LHCN-M2 (cell line): ENCODE data around the gene AKAP4. TPM values are rescaled to one million over a fixed set of nuclear protein-coding genes. Genes with fewer than 3 reads are reported as not detected.

Experiments used
- DNase-seq: peaks from one replicate; pipeline ENCODE4 v3.0.0-alpha.2; 2012; ENCODE audit warnings: low read depth
- polyA plus RNA-seq: library from polyadenylated mRNA; unstranded; fragments of >200 nt; gene quantifications from one replicate; pipeline ENCODE4 v1.2.1, GENCODE V29; 2012; ENCODE audit warnings: missing spikeins
- total RNA-seq: library from RNA; depleted of rRNA; stranded (reverse); fragments of >200 nt; gene quantifications from 2 replicates; pipeline ENCODE4 v1.2.3, GENCODE V29; 2014; rRNA removed

AKAP4 gene, protein sequence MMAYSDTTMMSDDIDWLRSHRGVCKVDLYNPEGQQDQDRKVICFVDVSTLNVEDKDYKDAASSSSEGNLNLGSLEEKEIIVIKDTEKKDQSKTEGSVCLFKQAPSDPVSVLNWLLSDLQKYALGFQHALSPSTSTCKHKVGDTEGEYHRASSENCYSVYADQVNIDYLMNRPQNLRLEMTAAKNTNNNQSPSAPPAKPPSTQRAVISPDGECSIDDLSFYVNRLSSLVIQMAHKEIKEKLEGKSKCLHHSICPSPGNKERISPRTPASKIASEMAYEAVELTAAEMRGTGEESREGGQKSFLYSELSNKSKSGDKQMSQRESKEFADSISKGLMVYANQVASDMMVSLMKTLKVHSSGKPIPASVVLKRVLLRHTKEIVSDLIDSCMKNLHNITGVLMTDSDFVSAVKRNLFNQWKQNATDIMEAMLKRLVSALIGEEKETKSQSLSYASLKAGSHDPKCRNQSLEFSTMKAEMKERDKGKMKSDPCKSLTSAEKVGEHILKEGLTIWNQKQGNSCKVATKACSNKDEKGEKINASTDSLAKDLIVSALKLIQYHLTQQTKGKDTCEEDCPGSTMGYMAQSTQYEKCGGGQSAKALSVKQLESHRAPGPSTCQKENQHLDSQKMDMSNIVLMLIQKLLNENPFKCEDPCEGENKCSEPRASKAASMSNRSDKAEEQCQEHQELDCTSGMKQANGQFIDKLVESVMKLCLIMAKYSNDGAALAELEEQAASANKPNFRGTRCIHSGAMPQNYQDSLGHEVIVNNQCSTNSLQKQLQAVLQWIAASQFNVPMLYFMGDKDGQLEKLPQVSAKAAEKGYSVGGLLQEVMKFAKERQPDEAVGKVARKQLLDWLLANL
- total RNA-seq: not detected in 2 replicates
- polyA plus RNA-seq: not detected

DNA sequence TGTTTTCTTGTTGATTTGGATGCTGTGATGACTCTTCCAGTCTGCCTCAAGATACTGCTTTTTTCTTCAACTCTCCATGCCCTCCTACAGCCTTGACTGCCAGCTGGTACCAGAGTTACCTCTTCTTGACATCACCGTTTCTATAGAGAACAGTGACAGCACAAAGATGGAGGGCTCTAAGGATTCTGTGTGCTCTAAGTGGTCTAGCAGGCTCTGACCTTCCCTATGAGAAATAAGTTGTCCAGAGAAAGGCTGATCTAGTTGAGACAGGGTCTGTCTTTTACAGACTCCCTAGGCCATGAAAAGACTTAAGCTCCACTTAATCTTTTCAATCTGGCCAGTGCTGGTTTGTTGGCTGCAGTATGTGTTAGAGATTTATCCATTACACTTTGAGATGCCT lies at the start of gene AKAP4:
AKAP4 (minus strand) TSS at position 101 of the 400 bp plus-strand sequence. CDS start 118 bp downstream, outside the sequence.
- DNase-seq: no peak

DNA sequence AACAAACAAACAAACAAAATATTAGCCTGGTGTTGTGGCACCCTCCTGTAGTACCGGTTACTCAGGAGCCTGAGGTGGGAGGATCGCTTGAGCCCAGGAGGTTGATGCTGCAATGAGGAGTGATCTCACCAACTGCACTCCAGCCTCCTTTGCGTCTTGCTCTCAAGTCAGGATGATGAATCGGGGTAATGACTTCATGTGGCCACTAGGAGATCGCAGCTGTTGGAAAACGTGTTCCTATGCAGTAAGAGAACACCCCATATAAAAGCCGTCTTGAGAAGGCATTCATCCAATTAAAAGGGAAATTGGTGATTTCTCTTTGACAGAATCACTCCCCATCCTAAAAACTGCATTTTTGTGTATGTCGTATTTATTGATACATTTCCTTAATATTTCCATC lies 10.7 kb upstream of the AKAP4 start:
- peak; percentile 48 for DNase-seq

DNA sequence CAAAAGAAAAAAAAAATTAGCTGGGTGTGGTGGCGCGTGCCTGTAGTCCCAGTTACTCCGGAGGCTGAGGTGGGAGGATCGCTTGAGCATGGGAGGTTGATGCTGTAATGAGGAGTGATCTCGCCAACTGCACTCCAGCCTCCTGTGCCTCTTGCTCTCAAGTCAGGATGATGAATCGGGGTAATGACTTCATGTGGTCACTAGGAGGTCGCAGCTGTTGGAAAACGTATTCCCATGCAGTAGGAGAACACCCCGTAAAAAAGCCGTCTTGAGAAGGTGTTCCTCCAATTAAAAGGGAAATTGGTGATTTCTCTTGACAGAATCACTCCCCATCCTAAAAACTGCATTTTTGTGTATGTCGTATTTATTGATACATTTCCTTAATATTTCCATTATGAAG lies 5.9 kb upstream of the AKAP4 start:
- DNase-seq: peak; percentile 32

DNA sequence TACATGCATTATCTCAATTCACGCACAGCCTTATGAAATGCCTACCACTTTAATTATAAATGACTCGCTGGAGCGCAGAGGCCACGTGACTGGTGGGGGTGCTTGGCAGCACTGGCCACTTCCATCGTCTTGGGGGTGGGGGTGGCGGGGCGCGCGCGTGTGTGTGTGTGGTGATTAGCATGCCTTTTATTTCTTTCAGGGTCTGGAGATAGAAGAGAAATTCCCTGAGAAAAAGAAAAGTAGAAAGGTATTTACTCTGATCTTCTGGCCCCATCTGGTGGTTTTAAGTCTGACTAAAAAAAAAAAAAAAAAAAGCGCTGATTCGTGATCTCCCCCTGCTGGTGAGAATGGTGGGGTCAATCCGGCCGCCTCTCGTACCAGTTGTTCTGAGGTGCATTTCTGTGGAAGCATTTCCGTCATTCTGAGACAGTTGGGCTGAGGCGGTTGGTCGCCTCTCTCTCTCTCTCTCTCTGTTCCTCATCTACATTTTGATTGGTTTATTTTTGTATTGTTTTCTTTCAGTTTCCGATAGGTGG lies 3.6 kb upstream of the AKAP4 start, which contains the start of gene CCNB3:
CCNB3 (plus strand) TSS at position 402 of the 536 bp plus-strand sequence. CDS start 80,399 bp downstream, outside the sequence.
- peak; percentile 81 for DNase-seq

DNA sequence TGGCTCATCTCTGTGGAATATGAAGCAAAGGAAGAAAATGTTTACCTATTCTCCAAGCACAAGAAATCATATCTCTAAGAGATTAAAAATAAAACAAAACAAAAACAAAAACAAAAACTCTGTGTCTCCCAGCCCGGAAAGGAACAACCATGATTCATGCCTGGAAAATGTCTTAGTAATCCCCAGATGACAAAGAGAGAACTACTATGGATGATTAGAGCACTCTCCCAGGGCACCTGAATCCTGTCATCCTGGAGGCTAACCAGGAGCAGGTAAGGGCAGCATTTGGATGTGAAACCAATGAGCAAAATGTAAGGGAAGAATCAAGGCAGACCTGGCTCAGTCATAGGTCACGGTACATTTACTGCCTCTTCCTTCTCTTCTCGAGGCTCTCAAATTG lies 1.7 kb upstream of the AKAP4 start:
- peak; percentile 46 for DNase-seq

DNA sequence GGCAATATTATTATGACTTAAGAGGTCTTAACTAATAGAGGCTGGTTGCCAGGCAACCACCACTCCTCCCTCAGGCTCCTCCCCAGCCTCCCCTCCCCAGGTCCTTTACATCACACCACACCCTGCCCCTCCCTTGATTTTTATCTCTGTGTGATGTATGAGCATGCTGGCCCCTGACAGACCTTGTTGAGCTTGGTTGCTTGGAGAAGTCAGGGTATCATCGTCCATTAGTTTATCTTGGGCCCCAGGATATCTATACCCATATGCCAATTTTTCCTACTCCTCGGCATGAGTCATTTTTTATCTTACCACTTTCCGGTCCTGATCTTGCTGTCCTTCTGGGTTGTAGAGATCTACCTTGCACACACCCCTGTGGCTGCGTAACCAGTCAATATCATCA lies 2.5 kb downstream of the AKAP4 start:
- no peak for DNase-seq

DNA sequence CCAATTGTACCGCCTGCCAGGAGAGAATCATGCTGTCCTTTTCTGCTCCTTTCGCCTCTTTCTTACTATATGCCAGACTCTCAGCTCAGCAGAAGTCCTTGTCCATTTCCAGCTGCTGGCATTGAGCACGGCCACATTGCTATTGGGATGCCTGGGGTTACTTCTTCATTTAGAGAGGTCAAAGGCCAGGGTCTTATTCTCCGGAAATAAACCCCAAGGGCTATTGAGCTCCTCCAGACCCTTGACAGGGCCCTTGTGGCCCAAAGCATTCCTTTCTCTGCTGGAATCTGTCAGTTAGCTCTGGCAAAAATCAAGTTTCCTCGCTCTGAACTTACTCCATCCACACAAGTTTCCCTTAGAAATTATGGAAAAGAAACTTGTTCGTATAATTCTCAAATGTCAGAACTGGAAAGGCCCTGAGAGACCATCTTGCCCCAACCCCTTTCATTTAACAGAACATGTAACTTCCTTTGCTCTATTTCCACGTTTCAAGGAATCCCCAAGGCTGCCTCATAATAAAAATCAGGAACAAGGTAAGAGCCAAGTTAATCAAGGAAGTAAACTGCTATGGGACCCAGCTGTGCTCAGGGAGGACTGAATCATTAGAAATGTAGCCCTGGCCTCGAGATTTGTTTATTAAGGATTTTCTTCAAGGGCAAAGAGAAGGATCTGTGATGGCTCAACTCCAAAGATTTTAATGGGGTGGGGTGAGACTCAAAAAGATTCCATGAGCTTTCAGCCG lies 11.8 kb downstream of the AKAP4 start:
- no peak for DNase-seq

DNA sequence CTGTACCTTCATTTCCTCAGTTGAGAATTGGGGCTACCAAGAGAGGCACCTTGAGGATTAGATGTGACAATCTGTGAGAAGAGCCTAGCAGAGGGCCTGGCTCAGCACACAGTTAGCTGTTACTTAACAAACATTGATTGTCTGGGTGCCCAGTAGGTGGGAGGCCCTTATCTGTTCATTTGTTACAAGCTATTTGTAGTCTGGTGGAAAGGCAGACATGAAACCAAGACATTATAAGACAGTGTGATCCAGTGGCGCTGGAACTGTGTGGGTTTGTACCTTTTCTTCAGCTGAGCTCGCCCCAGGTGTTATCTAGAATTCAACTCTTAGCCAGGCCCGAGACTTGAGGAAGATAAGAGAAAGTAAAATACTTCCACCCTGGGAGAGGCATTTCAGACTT lies 16.9 kb downstream of the AKAP4 start:
- DNase-seq: no peak

DNA sequence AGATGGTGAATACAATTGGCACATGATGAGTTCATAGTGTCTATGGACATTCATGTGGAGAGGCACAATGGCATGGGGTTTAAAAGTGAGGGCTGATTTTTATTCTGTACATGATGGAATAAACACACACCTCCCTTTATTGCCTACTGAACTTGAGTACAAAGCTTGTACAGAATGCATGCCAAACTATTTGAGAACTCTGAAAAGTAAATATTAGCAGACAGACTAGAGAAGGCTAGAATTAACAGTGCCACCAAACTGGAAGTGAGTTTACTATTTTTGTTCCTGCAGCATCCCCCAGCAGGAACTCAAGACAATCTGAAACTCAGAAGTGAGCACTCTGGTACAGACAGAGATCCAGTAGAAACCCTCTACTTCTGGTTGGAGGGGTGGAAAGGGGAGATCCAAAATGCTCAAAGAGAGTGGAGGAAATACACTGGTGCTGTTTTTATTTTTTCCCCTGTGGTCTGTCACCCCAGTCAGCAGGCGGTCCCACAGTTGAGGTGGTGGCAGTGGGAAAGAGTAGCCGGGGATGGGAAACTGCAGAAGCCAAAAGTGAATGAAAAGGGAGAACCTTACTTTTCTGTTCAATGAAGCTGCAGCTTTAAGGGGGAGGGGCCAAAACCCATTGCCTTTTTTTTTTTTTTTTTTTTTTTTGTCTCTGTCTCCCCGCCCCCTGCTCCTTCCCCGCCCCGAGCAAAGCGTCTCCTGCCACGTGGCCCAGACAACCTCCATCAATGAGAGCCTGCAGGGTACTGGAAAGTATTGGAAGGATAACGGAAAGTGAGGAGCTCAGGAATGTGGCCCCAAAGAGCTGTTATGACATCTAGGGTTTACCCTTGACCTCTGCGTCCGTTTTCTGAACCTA lies 20.5 kb downstream of the AKAP4 start:
- no peak for DNase-seq

DNA sequence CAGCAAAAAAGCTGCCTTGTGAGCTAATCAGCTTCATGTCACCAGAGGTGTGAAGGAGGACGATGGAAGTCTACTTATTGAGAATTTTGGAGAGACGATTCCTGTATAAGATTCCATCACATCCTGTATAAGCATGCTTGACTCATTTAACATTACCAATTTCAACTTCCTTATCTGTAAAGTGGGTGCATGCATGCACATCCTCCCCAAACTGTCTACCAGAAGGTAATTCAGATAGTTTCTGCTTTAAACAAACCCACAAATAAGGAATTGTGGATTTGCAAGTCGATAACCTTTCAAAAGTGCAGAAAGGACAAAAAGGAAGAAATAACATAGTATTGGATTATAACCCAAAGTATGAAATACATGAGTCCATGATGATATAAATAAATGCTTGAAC lies 31.1 kb downstream of the AKAP4 start:
- DNase-seq: no peak

DNA sequence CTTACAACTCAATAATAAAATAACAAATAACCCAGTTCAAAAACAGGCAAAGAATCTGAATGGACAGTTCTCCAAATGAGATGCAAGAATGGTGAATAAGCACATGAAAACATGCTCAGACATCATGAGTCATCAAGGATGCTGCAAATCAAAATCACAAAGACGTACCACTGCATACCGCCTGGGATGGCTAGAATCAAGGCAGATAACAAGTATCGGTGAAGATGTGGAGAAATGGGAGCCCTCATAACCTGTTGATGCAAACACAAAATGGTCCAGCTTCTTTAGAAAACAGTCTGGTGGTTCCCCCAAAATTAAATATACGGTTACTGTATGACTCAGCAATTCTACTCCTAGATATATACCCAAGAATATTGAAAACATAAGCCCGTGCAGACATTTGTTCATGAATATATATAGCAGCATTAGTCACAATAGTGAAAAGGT lies 32.5 kb downstream of the AKAP4 start:
- DNase-seq: no peak

DNA sequence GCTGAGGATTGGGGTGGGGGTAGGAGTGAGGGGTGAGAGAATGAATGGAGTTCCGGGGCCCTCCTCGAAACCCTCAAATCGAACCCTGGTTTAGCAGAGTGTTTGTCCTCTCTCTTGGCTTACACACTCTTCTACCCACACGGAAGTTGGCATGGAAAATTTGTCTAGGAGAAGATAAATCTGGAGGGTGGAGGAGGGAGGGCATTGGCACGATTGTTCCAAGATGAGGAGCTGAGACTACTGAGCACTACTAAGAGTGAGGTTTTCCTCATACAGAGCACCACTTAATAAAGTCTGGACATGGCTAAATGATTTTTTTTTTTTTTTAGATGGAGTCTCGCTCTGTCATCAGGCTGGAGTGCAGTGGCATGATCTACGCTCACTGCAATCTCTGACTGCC lies 33.4 kb downstream of the AKAP4 start:
- DNase-seq: no peak

DNA sequence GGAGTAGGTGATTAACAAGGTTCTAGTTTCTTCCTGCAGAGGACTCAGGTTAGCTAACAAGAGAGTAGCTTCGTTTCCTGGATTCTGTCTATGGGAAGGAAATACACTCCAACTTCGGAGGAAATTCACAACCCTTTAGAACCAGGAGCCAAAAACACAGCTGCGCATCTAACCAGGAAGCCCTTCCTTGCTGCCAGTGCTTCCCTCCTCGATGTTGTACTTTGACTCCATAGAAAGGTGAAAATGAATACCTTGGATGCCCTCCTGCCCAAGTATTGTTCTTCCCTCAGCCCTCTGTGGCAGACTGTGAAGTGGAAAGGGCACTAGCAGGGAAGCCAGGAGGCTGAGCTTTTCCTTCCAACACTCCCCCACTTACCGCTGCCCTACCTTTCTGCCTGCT lies 35.1 kb downstream of the AKAP4 start:
- DNase-seq: no peak

DNA sequence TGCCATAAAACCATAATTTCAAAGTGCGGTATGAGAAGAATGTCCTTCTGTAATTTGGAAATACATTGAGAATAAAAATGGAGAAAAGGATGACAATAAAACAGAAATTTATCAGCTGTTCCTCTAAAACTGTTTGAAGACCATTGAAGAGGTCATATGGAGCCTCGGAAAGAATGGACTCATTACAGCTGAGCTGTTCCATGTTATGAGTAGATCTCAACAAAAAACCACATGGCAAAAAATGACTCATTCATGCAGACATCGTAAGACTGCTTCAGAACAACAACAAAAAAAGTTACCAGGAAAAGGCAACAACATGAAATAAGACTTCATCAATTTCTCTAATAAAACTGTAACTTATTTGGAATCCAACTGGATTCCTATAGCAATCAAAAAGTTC lies 39.7 kb downstream of the AKAP4 start:
- peak; percentile 21 for DNase-seq

DNA sequence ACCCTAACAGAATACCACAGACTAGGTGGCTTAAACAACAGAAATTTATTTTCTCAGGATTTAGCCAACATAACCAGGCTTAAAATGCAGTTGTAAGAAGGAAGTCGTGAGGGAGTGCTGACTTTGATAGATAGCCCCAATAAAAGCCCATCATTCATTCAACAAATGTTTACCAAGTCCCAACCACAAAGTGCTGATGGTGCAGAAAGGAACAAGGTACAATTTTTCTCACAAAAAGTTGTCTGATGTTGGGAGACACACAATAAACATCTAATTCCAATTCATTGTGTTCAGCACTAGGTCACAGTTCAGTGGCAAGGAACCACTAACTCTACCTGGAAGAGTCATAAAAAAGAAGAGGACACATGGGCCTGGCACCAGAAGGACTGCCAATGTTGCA lies 42.2 kb downstream of the AKAP4 start:
- DNase-seq: no peak

DNA sequence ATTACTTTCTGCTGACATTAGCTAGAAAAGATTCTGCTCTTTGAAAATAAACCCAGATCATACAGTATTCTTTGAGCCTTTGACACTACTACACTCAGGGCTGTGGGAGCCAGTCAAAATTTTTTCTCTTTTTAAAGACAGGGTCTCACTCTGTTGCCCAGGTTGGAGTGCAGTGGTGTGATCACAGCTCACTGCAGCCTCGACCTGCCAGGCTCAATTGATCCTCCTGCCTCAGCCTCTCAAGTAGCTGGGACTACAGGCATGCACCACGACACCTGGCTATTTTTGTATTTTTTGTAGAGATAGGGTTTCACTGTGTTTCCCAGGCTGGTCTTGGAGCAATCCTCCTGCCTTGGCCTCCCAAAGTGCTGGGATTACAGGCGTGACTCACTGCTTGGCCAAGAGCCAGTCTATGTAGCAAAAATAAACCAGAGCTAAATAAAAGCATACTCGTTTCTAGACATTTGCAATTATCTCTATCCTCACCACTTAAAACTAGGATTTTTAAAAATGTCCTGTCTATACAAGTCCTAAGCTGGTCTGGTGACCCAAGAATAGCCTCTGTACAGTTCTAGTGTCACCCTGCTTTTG lies 43.2 kb downstream of the AKAP4 start:
- DNase-seq: peak; percentile 9

DNA sequence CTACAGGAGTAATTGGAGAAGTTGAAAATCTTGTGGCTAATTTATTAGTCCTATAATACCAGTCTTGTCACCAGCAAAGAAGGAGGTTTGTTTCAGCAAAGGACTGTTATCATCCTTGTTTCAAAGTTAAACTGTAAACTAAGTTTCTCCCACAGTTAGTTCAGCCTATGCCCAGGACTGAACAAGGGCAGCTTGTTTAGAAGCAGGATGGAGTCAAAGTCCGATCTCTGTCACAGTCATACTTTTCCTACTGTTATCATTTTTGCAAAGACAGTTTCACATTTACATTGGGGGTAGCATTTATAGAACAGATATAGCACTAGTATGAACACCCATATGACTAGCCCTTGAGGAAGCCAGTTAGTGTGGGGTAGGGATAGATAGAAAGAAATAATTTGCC lies 46.4 kb downstream of the AKAP4 start:
- DNase-seq: no peak

DNA sequence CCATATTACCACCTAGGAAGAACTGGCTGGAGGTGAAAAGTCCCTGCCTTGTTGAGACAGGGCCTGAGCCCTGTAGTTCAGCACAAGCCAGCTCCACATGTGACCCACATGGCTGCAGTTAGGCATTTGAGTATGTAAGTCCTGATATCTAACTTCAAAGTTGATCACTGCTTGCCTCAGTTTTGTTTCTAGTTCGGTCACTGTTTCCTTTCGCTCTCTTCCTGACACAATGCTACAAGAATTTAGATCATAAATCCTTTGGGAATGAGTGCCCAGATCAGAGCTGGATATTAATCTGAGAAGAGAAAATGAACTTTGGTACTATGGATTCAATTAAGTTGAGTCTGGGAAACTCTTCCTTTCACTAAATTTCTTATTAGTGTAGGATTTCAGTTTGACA lies 48.4 kb downstream of the AKAP4 start:
- no peak for DNase-seq

DNA sequence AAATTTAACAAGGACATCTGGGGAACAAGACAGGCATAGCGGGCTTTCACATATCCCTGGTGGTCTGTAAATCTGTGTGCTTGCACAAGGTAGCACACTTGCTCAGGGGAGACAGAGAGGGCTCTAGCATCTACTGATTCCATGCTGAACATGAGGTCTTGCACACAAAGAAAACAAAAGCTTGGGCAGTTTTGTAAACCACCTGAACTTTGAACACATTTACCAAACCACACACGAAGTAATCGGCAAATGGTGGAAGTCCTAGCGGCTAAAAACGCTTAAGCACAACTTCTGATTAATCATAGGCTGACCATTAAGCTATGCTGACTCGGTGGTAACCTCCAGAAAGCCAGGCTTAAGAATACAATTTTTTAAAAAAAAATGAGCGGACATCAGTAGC lies 52.8 kb downstream of the AKAP4 start:
- no peak for DNase-seq
